ENCODE measurements around the gene DGKG.

Gene DGKG

DNA sequence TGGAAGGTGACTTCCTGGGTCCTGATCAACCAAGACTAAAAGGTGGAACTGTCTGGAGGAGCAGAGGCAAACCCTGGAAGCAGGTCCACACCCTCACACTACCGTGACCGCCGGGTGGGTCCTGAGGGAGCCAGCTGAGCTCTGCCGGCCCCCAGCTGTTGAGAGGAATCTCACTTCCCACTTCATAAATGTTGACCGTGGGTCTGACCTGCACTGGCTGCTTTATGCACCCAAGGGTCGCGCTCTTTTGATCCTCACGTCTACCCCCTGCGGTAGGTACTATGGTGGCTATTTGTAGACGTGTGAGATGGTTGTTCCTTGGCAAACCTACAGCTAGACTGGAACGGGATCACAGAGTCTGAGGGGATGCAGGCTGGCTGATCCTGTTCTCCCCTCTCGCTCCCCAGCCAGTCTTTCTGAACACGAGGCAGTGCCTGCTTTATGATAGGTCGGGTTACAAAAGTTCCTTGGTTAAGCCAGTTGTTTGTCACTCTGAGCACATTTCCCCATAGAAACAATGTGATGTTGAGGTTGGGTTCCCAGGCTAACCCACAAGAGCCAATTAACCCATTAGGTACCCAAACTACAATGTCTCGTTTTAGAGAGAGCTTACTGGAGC, 140.2 kb downstream of the DGKG start:
- H3K27me3 ChIP-seq (replicated peaks; ENCODE audit: control insufficient read depth, insufficient read depth, low read length) = no peaks in the 10 kb centered on the region
- no peak overlapping the region for H3K4me3 ChIP-seq (replicated peaks; ENCODE audit: low read depth, low read length)
- H3K36me3 ChIP-seq (ENCODE audit: control insufficient read depth, insufficient read depth, low read length) = no peaks in the 10 kb centered on the region
- no peak for DNase-seq (ENCODE audit: extremely low read depth, insufficient read length)
- TF ChIP-seq, protein P1, sequence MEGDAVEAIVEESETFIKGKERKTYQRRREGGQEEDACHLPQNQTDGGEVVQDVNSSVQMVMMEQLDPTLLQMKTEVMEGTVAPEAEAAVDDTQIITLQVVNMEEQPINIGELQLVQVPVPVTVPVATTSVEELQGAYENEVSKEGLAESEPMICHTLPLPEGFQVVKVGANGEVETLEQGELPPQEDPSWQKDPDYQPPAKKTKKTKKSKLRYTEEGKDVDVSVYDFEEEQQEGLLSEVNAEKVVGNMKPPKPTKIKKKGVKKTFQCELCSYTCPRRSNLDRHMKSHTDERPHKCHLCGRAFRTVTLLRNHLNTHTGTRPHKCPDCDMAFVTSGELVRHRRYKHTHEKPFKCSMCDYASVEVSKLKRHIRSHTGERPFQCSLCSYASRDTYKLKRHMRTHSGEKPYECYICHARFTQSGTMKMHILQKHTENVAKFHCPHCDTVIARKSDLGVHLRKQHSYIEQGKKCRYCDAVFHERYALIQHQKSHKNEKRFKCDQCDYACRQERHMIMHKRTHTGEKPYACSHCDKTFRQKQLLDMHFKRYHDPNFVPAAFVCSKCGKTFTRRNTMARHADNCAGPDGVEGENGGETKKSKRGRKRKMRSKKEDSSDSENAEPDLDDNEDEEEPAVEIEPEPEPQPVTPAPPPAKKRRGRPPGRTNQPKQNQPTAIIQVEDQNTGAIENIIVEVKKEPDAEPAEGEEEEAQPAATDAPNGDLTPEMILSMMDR (IDR thresholded peaks at IDR 0.05; ENCODE audit: insufficient read depth, low read length, poor library complexity, severe bottlenecking) = no peak

GRCh38 chr3:186220911-186221645, 141.0 kb downstream of the DGKG start:
- Histone ChIP-seq H3K27me3 (replicated peaks; ENCODE audit: control insufficient read depth, insufficient read depth, low read length) (no peaks in the 10 kb centered on the region), H3K4me3 (replicated peaks; ENCODE audit: low read depth, low read length) (no peak overlapping the region), H3K36me3 (ENCODE audit: control insufficient read depth, insufficient read depth, low read length) (no peaks in the 10 kb centered on the region)
- DNase-seq (ENCODE audit: extremely low read depth, insufficient read length) = no peak
- TF ChIP-seq, protein P1 (IDR thresholded peaks at IDR 0.05; ENCODE audit: insufficient read depth, low read length, poor library complexity, severe bottlenecking) = no peak

- TF ChIP-seq, protein P1 (IDR thresholded peaks at IDR 0.05; ENCODE audit: insufficient read depth, low read length, poor library complexity, severe bottlenecking) = no peak
- DNase-seq (ENCODE audit: extremely low read depth, insufficient read length) = no peak
Measured at GRCh38 chr3:186220365-186220764, 141.7 kb downstream of the DGKG start.

DNA sequence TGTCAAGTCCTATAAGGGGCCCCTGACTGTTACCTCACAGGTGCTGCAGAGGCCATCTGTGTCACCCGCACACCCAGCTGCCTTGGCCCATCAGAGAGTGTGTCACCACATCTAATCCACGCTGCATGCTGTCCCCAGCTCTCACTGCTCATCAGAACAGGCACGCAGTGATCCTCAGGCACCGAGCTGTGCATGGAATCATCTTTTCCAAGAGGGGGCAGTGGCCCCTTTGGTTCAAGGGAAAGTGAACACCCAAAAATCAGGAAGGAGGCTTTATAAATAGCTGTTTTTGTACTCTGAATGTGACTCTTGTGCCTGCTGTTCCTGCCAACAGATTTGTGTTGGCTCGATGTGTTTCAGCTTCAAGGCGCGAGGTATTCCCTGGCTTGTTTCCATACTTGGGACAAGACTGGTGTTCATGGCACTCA, 142.8 kb downstream of the DGKG start:
- Histone ChIP-seq H3K4me3 (replicated peaks; ENCODE audit: low read depth, low read length) (no peak overlapping the region), H3K27me3 (replicated peaks; ENCODE audit: control insufficient read depth, insufficient read depth, low read length) (no peaks in the 10 kb centered on the region), H3K36me3 (ENCODE audit: control insufficient read depth, insufficient read depth, low read length) (no peaks in the 10 kb centered on the region)
- TF ChIP-seq, protein P1 (IDR thresholded peaks at IDR 0.05; ENCODE audit: insufficient read depth, low read length, poor library complexity, severe bottlenecking) = no peak
- no peak for DNase-seq (ENCODE audit: extremely low read depth, insufficient read length)

More at GRCh38 chr3:186220365-186220764, 141.7 kb downstream of the DGKG start:
- H3K36me3 ChIP-seq (ENCODE audit: control insufficient read depth, insufficient read depth, low read length) = no peaks in the 10 kb centered on the region
- H3K27me3 ChIP-seq (replicated peaks; ENCODE audit: control insufficient read depth, insufficient read depth, low read length) = no peaks in the 10 kb centered on the region
- H3K4me3 ChIP-seq (replicated peaks; ENCODE audit: low read depth, low read length) = no peak overlapping the region

- no peak for DNase-seq (ENCODE audit: extremely low read depth, insufficient read length)
- TF ChIP-seq, protein P1 (IDR thresholded peaks at IDR 0.05; ENCODE audit: insufficient read depth, low read length, poor library complexity, severe bottlenecking) = no peak
- H3K36me3 ChIP-seq (ENCODE audit: control insufficient read depth, insufficient read depth, low read length) = no peaks in the 10 kb centered on the region
Measured at GRCh38 chr3:186218421-186218820, 143.6 kb downstream of the DGKG start.

More at GRCh38 chr3:186218421-186218820, 143.6 kb downstream of the DGKG start:
- no peak overlapping the region for H3K4me3 ChIP-seq (replicated peaks; ENCODE audit: low read depth, low read length)
- no peaks in the 10 kb centered on the region for H3K27me3 ChIP-seq (replicated peaks; ENCODE audit: control insufficient read depth, insufficient read depth, low read length)

All from GM06990 (cell line).